Islet precursor cell (in vitro differentiated cells): ENCODE results near the gene ROBO2.

Experiments used
- DNase-seq: peaks from one replicate; pipeline ENCODE4 v3.0.0-alpha.2; 2018

ROBO2 gene

GRCh38 chr3:77427528-77427927 lies 387.6 kb downstream of the ROBO2 start:
- no peak for DNase-seq

DNA sequence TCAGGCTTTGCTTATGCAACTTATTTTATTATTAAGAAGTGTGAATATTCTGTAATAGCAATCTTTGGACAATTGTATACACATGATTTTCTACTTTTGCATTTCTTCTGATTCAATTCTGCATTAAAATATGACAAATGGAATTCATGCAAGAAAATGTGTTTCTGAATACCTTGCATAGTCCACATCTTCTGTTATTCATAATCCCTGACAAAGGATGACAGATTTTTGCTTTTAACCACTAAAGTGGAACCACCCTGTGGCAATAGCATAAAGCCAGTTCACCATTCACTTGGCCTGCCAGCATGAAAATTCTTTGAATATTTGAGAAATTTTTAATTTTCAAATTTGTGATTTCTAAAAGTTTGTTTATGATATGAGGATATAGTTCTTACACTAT lies 397.0 kb downstream of the ROBO2 start:
- DNase-seq = no peak

GRCh38 chr3:77446084-77446483 lies 406.2 kb downstream of the ROBO2 start:
- no peak for DNase-seq

- DNase-seq = no peak
Measured at GRCh38 chr3:77446761-77447160, 406.9 kb downstream of the ROBO2 start.

DNA sequence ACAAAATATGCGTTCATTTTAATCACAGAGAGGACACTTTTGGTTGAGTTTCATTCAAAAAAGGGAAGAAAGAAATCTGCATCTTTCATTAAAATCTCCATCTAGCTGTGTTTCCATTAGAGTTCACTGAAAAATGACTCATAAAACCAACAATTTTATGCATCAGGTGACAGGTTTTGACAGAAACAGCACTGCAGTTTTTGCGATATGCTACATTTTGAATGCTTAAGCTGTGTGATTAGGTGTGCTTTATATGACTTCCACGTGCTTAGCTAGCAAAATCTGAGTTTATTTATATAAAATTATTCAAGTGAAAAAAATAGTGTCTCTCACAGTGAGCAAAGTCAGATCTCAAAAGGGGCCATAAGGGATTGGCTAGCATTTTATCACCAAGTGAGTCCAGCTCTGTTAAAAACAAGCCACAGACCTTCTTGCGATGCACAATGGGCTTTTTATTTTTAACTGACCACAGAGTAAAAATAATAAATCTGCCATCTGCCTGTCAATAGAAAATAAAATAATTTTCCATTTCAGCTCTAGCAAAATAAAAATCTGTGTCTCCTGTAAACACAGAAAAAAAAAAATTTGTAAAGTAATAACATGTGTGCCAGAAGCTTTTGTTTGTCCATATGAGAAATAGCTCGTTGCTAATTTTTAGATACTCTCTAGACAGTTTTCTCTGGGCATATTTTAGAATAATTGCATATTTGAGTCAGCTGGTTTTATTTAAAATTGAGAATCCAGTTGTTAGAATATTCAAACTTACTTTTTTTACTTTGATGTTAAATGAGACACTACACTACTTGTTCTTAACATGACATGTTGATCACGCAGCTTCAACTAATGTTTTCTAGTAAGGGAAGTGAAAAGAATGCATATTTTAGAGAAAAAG lies 409.8 kb downstream of the ROBO2 start:
- DNase-seq = no peak

GRCh38 chr3:77456431-77456830 lies 416.5 kb downstream of the ROBO2 start:
- DNase-seq = no peak

DNA sequence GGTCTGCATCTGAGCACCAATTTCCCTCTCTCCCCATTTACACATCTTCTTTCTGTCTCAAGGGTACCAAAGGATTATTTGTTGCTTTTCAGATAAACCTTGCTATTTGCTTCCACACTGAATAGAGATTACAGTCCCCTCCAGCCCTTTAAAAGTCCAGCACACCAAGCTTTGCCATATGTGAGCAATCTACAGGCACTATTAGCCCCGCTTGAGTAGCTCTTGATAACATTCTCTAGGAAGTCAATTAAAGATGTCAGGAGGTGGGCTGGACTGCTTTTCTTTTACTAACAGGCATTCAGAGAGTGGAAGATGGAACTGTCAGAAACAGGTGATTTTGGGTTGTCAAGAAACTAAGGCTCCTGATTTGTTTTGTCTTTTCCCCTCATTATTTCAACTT lies 417.0 kb downstream of the ROBO2 start:
- DNase-seq = no peak

GRCh38 chr3:77459926-77460325 lies 420.0 kb downstream of the ROBO2 start:
- DNase-seq = no peak

- DNase-seq = no peak
Measured at GRCh38 chr3:77460326-77460725, 420.4 kb downstream of the ROBO2 start.

DNA sequence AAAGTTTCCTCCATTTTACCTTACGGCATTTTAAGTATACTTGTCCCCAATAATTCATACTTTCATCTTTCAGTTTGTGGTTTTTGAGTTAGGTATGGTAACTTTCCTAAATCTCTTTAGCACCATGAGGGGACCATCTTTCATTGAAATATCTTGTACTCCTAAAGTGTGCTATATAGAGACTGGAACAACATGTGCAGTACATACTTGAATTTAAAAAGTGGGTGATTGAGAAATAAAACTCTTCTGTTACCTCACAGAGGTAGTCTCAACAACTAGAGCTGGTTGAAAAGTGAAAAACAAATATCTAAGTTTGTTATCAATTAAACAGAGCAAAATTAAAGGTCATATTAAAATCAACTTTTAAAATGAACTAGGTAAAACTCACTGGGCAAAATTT lies 423.1 kb downstream of the ROBO2 start:
- DNase-seq = no peak

DNA sequence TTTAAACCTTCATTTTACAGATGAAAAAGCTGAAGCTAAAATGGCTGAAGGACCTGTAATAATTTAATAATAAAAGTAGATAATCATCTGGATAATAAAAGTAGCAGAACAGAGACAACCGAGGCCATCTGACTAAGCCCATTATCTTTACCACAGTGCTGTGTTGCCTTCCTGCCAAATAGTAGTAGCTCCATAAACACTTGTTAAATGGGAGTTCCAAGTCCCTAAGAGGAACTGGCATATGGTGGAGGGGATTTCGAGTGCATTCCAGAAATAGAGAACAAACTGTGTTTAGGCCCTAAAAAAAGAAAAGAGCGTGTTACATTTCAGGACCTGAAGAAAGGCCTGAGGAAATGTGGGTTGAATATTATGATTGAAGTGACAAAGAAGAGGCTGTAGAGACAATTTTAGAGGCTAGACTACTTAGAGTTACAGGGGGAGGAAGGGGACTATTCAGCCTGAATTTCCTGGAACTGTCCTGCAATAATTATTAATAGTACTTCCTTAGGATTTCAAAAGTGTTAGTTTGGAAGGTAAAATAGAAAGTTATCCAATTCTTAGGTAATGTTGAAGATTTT lies 424.3 kb downstream of the ROBO2 start:
- no peak for DNase-seq

- no peak for DNase-seq
Measured at GRCh38 chr3:77466562-77467115, 426.7 kb downstream of the ROBO2 start.

DNA sequence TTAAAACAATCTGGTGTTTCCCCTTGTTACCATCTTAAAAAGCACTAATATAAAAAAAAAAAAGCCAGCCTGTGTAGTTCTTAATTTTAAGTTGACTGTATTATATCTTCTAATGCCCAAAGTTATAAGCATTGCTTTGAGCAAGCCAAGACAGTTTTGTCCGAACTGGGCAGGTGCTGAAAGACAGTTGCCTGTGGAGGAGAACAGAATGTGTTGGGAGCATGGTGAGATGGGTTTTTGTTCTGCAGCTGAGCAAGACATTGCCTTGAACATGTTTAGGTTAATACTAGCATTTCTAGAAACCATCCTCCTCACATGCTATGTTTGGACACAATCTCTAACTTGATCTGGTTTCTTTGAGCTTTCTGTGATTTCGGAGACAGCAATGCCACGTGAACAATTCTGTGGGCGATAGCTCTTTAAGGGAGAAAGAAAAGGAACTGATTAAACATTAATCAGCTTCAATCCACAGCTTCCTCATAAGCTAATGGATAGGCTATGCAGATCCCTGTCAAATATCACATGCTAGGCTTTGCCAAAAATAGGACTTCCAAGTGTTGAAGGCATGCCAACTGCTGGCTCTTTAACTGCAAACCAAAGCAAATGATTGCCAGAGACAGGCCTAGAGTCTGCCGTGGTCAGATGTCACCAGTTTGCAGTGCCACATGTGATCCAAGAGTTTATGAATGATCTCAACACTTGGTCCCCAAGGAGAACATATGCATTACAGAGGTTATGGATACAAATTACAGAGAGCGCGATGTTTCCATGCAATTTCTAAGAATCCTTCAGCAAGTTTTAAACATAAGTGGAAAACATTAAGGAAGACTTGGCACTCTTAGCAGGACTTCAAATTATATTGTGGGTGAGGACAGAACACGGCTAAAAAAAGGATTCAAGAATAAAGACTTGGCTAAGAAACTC lies 428.1 kb downstream of the ROBO2 start:
- DNase-seq = no peak

- DNase-seq = no peak
Measured at GRCh38 chr3:77468626-77469020, 428.7 kb downstream of the ROBO2 start.

- DNase-seq = no peak
Measured at GRCh38 chr3:77475507-77475906, 435.6 kb downstream of the ROBO2 start.

DNA sequence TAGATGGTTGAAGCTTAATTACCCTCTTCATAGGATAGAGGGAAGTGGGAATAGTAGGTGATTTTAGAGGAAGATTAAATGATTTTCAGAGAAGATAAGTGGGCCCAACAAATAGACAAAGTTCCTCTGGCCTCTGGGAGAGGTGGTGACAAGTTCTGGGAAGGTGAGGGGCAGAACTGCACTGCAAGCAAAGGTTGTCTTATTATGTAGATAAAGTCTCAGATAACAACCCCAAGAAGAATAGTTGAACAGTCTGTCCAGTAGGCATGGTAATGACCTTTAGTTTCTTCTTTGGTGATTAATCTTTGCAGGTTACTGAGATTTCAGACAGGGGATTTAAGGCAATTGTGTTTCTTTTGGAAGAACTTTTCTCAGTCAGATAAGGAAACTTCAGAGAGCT lies 439.1 kb downstream of the ROBO2 start:
- no peak for DNase-seq

DNA sequence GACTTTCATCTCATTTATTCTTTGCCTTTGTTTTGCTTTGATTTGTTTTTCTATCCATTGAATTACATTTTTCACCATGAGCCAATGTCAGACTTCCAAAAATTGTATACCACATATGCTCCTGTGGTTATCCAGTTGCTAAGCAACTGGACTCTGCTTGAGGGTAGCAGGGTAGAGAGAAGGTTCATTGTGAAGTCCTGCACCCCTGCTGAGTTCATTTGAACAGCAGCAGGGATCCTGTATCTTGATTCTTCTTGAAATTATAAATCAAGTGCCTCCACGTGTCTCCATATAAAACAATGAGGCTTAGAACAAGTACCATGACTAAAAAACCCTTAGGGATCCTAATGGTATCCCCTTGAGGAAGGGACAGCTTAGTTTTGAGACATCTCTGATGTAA lies 449.3 kb downstream of the ROBO2 start:
- no peak for DNase-seq

- no peak for DNase-seq
Measured at GRCh38 chr3:77491961-77492360, 452.1 kb downstream of the ROBO2 start.

DNA sequence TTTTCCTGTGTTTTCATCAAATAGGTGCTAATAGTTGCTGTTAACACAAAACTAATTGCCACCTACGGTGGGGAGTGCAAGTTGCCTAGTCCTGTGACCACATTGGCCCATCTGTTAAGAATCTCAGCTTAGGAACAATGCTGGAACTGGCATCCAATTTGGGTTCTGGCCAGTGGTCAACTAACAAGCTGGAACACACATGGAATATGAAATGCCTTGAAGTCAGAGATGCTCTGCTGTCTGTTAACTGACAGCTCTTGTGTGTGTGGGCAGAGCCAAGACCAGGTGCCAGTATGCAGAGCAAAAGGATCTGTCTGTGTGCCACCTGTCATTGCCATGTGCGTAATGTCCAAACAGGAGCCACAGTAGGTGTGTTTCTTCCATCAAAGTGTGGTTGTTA lies 460.8 kb downstream of the ROBO2 start:
- no peak for DNase-seq

GRCh38 chr3:77506384-77506783 lies 466.5 kb downstream of the ROBO2 start:
- no peak for DNase-seq

DNA sequence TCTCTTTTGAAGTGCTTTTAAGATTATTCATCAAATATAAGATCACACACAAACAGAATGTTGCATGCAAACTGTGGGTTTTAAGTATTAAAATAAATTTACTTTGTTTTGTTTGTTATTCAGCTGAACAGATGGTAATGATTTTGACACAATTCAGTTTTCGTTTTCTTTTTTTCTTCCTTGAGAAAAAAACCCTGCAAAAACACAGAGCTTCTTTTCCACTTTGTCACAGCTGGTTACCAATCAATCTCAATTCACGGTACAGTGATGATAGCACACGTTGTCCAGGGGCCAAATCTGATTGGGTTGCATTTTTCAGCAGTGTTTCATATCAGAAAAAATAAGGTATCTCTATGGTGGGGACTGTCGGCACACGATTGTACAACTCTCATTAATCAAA lies 473.6 kb downstream of the ROBO2 start:
- DNase-seq = no peak

DNA sequence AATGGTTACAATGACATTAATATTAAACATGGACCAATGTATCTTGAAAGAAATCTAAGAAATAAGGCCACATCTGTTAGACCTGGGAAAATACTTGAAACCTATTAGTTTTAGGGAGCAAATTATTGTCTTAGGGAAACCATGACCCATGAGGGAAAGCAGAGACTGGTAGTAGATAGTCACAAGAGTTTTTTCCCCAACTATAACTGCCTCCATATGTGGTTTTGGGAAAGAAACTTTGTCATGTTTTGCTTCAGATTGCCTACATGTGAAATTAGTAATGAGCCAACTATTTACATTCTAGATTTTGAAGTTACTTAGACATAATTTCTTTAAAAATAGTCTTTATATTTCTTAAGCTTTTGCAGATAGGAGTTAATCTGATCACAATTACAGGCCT lies 474.9 kb downstream of the ROBO2 start:
- no peak for DNase-seq

DNA sequence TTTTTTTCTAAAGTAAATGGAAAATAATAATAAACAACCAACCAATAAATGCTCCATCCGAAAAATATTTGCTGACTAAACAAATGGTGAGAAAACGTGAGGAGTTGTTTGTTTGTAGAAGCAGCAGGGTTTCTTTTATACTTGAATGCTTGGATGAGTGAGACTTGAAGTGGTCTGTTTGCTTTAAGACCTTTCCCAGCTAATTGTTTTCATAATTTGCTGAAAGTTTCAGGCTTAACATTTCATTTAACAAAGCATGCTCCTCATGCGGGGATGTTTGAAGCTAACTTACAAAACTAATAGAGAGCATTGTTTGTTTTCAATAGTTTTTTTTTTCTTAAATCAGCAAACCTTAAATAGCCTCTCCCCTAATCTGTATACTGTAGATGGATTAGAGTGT lies 484.6 kb downstream of the ROBO2 start:
- DNase-seq = no peak
